NCI-H2196 treated with DMSO at 0.1 percent for 48 hours (cell line): Measurements from ENCODE around the gene COL17A1.

ENCODE experiments used
- DNase-seq: peaks from one replicate; lab custom pipeline; 2025; ENCODE audit not compliant: unreplicated experiment; lab: John Stamatoyannopoulos, UW

Gene COL17A1

DNA sequence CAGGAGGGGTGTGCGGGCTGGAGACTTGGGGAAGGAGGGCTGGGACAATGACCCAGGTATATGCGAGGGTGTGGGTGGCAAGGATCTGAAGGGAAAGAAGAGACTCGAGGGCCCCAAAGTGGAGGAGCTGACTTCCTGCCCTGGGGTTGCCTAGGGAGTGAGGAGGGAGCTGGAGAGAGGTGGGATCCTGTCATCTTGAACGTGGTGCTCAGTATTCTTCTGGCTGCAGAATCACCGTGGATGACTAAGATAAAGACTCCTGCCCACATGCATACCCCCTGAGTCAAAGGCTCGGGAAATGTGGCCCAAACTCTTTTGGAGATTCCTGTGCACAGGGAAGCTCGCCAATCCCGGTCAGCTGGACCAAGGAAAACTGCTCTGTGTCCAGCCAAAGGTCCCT, 31.2 kb downstream of the COL17A1 start:
- no peak for DNase-seq

DNA sequence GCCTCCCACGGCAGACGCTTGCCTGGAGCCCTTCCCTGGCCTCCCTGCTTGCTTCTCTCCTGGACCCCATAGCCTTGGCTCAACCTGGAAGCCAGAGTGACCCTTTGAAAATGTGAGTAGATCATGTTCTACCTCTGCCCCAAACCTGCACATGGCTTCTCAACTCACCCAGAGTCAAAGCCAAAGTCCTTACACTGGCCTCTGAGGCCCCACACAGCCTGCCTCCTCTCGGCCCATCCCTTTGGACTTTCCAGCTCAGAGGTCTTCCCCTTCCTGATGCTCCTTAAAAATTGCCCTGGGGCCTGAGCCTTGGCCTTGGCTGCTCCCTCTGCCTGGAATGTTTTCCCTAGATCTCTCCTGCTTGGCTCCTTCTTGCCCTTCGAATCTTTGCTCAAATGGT, 32.5 kb downstream of the COL17A1 start:
- no peak for DNase-seq

DNA sequence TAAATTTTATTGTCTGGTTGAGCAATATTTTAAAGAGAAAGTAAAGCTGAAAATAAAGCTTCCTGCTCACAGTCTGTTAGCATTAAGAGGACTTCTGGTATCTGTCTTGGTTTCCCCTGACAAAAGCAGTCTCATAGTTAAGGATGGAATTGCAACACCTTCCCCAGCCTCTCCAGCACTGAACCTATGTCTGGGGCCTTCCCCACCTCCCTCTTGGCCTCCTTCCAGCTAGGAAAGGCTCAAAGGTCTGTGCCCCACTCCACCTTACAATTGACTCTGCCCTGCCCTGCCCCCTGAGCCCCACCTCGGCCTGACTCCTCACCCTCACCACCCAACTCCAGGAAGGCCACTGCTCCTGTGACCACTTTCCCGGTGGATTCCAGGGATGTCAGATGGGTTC, 33.2 kb downstream of the COL17A1 start:
- DNase-seq = no peak

DNA sequence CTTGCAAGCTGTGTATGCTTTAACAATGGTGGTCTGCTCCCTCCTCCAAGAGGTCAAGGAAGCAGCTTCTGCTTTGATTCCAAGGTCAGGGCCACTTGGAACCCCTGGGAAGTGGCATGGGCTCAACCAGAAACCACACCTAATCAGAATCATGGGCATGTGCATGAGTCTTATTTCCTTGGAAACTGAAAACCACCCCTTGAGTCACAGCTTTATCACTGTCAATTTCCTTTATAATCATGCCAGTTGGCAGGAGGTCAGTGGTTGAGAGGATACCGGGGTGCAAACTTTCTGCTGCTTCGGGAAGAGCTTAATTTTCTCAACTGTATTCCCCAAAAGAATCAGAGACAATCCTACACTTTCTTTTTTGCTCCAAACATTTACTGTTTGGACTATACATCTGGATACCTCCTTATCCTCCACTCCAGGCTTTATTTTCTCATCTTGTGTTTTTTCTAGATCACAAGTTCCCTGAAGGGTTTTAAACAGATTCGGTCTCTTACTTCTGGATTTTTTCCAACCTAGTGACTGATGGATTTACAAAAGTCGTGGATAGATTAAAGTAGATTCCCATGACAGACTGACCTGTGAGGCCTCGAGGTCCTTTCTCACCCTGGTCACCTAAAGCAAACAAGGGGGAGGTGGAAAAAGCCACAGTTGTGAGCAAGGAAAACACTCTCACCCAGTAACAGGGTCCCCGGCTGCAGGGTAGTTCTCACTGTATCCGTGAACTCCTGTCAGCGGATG, 36.0 kb downstream of the COL17A1 start:
- DNase-seq = no peak

DNA sequence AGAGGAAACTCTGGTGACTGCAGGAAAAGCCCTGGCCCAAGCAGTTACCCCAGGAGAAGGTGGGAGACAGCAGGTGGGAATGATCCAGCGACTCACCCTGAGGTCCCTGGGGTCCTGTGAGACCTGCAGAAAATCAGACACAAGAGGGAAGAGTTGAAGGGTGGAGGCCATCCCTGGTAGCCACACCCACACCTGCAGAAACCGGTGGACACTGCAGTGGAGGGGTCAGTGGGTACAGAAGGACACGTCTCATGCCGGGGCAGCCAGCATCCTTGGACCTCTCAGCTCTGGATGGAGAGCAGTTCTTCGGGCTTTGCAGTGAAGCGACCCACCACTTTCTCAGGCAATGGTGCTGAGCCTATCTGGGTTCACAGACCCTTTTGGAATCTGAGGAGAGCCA, 39.0 kb downstream of the COL17A1 start:
- DNase-seq = no peak

DNA sequence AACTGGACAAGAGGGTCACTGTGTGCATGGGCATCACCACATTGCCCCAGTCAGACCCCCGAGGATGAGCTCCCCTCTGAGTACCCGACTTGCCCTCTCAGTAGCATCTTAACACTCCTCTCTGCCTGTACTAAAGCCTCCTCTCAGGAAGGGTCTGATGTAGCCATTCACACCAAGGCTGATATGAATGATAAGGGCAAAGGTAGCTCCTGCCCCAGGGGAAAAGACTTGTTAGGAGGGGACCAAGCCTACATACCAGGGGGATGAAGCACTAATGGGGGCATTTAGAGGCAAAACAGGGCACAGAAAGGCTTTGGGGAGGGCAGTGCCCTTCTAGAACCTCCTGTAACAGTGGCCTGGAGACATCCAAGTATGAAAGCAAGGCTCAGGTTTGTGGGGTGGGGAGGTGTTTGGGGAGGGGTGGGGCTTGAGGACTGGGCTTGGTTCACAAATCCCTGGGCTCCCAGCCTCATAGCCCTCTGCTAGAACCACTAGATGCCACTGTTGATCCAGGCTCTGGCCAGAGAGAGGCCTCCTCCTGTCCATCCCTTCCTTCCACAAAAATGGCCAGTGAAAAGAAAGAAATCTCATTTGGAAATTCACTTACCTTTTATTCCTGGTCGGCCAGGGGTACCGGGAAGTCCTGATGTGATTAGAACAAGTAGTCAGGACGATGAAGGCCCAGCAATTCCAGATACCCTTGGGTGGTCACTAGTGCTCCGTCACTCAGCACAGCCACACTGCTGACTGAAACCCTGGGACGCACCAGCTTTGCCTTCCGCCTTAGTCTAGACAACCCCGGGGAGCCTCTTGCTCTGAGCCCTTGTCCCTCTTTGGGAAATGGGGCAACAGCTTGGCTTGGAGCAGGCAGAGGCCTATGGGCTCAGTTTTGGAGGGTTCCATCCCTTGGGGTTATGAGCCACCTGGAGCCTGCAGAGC, 40.3 kb downstream of the COL17A1 start:
- DNase-seq = peak; percentile 2

DNA sequence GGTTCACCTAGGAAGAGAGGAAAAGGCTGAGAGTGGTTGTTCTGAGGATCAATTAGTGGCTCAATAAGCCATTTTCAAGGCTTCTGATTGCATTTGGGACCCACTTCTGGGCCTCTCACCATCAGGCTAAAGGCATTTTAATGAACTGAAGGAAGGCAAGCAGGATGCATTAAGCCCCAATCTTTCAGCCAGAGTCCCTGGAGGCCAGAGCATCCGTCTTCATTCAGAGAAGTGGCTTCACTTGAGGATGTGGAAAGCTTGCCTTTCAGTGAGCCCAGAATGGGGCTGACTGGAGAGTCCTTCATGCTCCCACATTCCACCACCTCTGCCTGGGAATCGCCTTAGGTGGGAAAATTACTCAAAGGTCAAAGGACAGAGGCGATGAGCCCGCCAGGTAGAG, 41.8 kb downstream of the COL17A1 start:
- no peak for DNase-seq

DNA sequence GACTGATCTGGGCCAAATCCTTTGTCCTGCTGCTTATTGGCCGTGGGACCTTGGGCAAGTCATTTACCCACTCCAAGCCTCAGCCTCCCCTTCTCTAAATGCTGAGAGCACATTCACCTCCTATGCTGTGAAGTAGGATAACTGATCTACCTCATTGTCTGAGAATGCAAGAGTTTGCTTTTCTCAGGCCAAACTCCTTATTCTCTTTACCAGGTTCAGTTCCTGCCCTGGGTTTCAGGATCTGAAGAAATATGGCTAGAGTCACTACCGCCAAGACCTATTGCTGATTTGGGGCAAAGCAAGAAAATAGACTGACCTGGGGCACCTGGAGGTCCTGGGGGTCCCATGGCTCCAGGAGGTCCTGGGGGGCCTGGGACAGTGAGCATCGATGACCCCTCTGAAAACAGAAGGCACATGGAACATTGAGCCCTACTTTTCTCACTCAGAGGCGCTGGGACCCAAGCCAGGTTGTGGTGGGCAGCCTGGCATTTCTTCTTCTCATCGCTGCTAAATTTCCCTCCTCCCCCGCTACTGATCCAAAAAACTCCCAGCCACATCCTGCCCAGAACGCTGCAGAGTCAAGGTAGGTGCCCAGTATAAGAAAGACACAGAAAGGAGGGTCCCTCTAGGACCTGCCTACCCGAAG, 42.4 kb downstream of the COL17A1 start:
- no peak for DNase-seq

DNA sequence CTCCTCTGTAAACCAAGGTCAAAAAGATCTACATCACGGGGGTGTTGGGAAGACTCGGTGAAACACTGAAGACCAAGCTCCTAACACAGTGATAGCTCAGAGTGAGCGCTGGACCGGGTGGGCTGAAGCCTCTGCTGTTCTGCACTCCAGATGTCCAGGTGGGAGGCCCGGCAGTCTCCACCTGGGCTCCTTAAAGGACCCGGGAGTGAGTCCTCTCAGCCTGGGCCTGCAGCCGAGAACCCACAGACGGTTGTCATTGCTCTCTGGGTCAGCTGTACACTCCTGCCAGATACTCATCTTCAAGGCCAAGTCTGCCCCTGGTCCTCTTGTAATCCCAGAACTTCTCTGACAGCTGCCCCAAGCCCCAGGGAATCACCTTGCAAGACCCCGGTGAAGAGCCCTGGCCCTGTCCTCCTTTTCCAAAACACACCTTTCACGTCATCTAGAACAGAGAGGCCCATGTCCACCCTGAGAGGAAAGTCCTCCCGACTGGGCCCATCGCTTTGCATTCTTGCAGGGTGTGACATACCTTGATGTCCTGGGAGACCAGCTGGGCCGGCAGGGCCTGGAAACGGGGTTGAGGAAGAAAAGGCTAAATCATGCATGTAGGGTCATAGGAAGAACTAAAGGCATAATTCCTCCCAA, 43.7 kb downstream of the COL17A1 start:
- DNase-seq = no peak

DNA sequence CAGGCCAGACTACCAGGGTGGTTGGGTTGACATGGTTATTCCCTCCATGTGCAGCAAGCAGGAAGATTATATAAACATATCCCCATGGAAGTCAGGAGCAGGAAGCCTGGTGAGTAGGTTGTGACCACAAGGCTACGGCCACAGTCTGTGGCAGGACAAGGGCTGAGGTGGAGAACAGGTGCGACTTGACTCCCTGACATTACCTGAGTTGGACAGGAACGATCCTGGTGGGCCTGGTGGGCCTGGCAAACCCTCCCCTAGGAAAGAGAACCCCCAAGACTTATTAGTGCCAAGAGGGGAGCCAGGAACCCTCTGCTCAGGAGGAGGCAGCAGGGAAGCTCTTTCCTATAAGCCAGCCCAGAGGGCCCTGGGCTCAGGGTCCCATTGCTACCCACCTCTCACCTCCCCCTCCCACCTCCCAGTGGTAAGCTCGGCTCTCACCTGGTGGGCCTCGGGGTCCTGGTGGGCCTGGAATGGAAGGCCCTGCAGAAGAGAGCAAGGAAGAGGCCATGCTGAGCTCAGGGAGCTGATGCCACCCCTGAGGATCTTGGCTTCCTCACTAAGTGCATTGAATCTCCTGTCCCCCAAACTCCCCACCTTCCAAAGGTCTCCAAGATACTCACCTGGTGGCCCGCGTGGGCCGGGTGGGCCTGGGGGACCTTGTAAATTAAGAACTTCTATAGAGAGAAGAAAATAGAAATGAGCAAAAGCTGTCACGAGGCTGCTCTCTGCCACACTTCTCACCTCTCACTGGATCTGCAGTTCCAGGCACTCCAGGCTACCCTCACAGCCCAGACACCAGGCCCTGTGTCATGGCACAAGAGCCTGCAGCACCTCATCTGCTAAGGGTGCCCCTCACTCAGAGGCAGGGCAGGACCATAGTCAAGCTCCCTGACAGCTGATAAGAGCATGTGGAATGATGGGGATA, 44.6 kb downstream of the COL17A1 start:
- no peak for DNase-seq

DNA sequence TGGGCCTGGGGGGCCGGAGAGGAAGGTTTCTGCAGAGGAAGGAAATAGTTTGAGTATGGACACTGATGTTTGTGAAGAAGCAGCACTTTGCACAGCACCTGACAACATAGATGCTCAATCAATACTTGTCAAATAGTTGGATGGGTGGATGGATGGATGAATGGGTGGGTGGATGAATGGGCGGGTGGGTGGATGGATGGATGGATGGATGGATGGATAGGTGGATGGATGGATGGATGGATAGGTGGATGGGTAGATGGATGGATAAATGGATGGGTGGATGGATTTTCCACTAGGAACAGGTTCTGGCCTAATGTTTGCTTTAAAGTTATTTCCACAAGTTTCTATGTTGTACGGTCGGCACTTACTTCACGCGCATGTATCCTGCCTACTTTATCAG, 45.3 kb downstream of the COL17A1 start:
- no peak for DNase-seq

DNA sequence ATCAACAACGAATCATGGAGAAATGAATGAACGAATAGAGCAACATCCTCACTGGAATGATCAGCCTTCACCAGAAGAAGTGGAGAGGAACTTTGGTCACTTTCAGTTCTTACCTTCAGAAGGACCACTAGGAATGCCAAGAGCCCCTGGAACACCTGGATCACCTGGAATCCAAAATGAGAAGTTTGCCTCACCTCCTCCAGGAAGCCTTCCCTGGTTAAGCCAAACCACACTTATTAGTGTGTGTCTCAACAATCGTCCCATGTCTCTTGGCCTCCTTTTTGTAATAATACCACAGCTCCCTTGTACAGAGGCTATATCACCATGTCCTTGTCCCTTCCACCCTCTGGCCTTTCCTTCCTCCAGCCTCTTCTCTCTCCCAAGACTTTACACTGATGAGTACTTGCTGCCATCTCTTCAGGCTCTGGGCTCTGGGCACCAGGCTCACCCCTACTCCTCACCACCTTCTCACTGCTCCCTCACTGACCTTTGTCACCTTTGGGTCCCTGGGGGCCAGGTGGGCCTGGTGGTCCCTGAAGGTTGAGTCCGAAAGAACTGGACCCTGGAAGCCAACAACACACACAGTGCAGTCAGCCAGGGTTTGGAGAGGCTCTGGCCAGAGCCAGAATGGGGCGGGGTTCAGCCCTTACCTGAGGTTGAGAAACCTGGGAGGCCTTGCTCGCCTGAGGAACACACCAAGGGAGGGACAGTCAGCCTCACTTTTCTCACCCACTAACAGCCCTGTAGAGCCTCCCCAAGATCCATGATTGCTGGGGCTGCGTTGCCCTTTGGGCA, 46.5 kb downstream of the COL17A1 start:
- no peak for DNase-seq

DNA sequence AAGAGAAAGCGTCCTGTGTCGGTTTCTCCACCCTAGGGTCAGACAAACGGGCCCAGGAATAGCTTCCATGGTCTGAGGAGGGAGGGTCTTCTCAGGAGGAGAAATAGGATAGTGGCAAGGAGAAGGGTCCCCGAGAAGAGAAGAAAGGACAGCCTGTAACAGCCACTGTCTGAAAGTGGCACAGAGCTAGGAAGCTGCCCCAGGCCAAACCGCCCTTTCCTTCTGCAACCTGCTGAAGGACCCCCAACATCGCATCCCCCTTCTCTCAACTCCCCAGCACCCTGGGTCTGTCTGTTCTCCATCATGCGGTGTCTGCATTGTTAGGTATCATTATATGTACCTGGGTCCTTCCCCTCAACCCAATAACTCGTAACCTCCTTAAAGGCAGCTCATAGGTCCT, 47.1 kb downstream of the COL17A1 start:
- DNase-seq = no peak

DNA sequence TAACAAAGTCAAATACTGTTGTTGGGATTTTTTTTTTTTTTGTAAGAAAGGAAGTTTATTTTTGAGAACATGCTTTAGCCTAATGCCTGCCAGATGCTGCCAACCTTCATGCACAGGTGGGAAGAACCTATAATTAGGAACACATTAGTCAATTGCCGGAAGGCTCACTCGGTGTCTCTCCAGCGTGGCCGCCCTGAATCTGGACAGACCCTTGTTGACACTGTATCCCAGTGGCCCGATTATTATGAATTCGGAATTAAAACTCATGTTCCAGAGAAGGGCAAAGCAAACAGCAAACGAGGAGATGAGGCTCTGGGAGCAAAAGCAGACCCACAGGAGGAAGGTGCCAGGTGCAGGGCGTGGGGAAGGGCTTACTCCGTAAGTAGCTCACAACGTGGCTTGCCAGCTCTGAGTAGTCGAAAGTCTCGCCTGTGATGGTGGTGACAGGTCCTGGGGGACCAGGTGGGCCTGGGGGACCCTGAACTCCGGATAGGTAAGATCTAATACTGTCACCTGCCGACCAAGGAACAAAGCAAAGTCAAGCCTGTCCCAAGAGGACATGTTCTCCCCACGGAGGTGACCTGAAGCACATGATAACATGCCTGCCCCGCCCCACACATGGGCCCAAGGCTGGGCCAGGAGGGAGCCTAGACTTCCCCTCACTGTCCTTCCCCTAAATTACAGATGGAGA, 48.3 kb downstream of the COL17A1 start:
- DNase-seq = no peak

DNA sequence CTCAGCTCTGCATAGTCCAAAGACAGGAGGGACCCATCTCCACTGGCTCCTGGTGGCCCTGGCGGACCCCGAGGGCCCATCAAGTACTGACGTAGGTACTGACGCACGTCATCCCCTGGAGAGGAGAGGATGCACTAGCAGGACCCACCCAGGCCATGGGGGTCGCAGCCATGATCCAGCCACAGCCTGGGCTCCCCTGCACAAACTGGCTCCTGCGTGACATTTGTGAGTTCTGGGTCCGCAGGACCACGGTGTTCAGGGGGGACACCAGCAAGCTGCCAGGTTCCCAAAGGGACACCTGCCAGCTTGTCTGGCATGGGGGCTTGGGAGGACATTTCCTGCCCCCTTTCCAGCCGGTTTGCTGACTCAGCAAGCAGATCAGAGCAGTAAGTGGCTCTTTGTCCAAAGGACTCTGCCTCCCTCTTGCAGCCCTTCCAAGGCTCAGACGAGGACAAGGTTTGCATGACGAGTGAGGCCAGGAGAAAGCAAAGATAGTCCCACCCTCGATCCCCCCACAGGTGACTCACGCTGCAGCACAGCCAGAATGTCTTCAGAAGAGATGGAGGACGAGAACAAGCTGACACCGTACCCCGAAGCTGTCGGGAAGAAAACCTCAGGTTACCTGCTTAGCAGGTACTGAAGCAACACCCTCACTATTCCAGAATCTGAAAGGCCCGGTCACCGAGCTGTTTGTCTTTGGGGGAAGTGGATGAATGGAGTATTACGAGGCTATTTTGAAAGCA, 49.0 kb downstream of the COL17A1 start:
- DNase-seq = no peak

DNA sequence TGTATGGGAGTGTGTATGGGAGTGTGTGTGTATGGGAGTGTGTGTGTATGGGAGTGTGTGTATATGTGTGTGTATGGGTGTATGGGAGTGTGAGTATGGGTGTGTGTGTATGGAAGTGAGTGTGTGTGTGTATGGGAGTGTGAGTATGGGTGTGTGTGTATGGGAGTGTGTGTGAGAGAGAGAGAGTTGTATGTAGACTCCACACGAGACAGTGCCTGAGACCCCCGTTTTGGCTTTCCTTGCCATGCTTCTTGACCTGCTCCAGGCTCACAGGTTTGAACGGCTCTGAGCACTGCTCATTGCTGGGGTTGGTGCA, 49.7 kb downstream of the COL17A1 start:
- no peak for DNase-seq

DNA sequence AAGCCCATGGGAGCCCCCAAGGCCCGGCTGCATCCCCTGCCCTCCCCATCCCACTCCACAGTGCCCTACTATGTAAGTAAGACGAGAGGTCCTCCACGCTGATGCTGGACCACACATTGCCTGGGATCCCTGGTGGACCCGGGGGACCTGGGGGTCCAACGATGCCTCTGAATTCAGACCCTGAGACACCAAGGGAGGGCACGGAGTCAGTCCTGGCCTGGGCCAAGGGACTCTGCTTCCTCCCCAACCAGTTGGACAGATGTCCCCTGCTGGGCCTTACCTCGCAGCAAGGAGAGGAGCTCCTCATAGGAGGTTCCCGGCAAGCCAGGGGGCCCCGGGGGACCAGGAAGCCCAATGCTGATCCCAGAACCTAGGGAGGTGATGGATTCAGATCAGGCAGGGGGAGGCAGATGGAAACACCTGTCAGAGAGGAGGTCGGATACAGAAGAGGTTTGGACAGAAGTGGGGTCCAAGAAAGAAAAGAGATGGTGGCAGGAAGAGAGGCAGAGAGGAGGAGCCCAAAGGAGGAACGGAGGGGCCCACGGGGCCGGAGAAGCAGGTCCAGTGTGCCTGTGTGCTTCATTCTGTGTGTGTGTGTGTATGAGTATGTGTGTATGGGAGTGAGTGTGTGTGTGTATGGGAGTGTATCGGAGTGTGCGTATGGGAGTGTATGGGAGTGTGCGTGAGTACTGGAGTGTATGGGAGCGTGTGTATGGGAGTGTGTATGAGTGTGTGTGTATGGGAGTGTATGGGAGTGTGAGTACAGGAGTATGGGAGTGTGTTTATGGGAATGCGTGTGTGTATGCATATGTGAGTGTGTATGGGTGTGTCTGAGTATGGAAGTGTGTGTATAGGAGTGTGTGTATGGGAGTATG, 50.2 kb downstream of the COL17A1 start:
- DNase-seq = no peak
